Thyroid gland (tissue), 4 donors: ENCODE data around the gene FCER2. TPM values are rescaled to one million over a fixed set of nuclear protein-coding genes. Genes with fewer than 3 reads are reported as not detected.

ENCODE experiments used
- DNase-seq, 2 donors: peaks; one replicate each; pipeline ENCODE4 v3.0.0-alpha.2; 2019
- H3K27ac ChIP-seq, 3 donors: fragments of 200-600 bp; sonication (generic); 1 replicate in 2 of 3; 2 replicates in 1 of 3; pipeline ENCODE4 v1.5.1; 2016 to 2019; ENCODE audit warnings: mild to moderate bottlenecking in 1 of 3, moderate library complexity in 1 of 3
- H3K27me3 ChIP-seq: fragments of 200-600 bp; sonication (generic); one replicate; pipeline ENCODE4 v1.5.1; 2019
- H3K36me3 ChIP-seq, 2 donors: fragments of 200-600 bp; sonication (generic); one replicate each; pipeline ENCODE4 v1.5.1; 2016 to 2019
- H3K4me1 ChIP-seq, 2 donors: fragments of 200-600 bp; sonication (generic); one replicate each; pipeline ENCODE4 v1.5.1; 2017 to 2019
- H3K4me3 ChIP-seq, 3 donors: fragments of 200-600 bp; sonication (generic); replicated peaks in 1 of 3; 1 replicate in 2 of 3; 2 replicates in 1 of 3; pipeline ENCODE4 v1.5.1; 2016; ENCODE audit warnings: mild to moderate bottlenecking in 1 of 3
- H3K9me3 ChIP-seq: fragments of 200-600 bp; sonication (generic); one replicate; pipeline ENCODE4 v1.5.1; 2017
- POLR2A ChIP-seq, 2 donors: fragments of 450-650 bp; IDR thresholded peaks; one replicate each; pipeline ENCODE4 v1.6.1; 2017; ENCODE audit warnings: antibody characterized with exemption in 2 of 2, mild to moderate bottlenecking in 2 of 2, moderate library complexity in 1 of 2
- WGBS, 2 donors: methylation state at CpG; one replicate each; pipeline ENCODE4 v1.1.5; 2017; 5-methylcytosine and 5-hydroxymethylcytosine counted together
- intact Hi-C: fragments of 100-400 bp; cut with DNase I; formaldehyde crosslinking; loops from one replicate; pipeline ENCODE4 v1.15.1; 2023
- total RNA-seq, 4 donors: library from RNA; depleted of rRNA; stranded (reverse); fragments of >200 nt; gene quantifications; one replicate each; pipeline ENCODE4 v1.2.3, GENCODE V29; 2016
- TF ChIP-seq, protein P1 (sequence below), 6 experiments: fragments of 200-600 bp in 3 of 6; fragments of 450-650 bp in 3 of 6; sonication (generic) in 3 of 6; IDR thresholded peaks; one replicate each; pipeline ENCODE4 v1.5.1; 2016 to 2019; ENCODE audit warnings: antibody characterized with exemption in 6 of 6, mild to moderate bottlenecking in 2 of 6, inconsistent platforms in 1 of 6, moderate library complexity in 1 of 6

The FCER2 gene
- total RNA-seq, 4 donors from 2014 or later = not detected

GRCh38 chr19:7697721-7698287, 4.1 kb downstream of the FCER2 start:
- Histone ChIP-seq H3K36me3 (no peaks in the 10 kb centered on the region), H3K27me3 (no peaks in the 10 kb centered on the region), H3K4me1 (no peaks in the 10 kb centered on the region), H3K4me3 (no peak overlapping the region), H3K27ac (no peak overlapping the region), H3K9me3 (no peaks in the 10 kb centered on the region)
- TF ChIP-seq, protein P1, sequence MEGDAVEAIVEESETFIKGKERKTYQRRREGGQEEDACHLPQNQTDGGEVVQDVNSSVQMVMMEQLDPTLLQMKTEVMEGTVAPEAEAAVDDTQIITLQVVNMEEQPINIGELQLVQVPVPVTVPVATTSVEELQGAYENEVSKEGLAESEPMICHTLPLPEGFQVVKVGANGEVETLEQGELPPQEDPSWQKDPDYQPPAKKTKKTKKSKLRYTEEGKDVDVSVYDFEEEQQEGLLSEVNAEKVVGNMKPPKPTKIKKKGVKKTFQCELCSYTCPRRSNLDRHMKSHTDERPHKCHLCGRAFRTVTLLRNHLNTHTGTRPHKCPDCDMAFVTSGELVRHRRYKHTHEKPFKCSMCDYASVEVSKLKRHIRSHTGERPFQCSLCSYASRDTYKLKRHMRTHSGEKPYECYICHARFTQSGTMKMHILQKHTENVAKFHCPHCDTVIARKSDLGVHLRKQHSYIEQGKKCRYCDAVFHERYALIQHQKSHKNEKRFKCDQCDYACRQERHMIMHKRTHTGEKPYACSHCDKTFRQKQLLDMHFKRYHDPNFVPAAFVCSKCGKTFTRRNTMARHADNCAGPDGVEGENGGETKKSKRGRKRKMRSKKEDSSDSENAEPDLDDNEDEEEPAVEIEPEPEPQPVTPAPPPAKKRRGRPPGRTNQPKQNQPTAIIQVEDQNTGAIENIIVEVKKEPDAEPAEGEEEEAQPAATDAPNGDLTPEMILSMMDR (IDR thresholded peaks at IDR 0.05) = no peak
- TF ChIP-seq POLR2A (IDR thresholded peaks at IDR 0.05) = no peak
- no peak for DNase-seq
- intact Hi-C loops = no loop called here
- WGBS, 2 donors = 80 to 83% methylated on average over 10 of the region's 10 CpGs

- Histone ChIP-seq H3K27ac (no peak overlapping the region), H3K9me3 (no peaks in the 10 kb centered on the region), H3K4me1 (no peaks in the 10 kb centered on the region), H3K27me3 (no peaks in the 10 kb centered on the region), H3K36me3 (no peaks in the 10 kb centered on the region), H3K4me3 (no peak overlapping the region)
- TF ChIP-seq, protein P1 (IDR thresholded peaks at IDR 0.05) = no peak
- no peak for TF ChIP-seq POLR2A (IDR thresholded peaks at IDR 0.05)
- WGBS, 2 donors = 64 to 74% methylated on average over 4 of the region's 4 CpGs
- DNase-seq = no peak
- intact Hi-C loops = no loop called here
These were observed 7.4 kb downstream of the FCER2 start for GRCh38 chr19:7694499-7694898.

GRCh38 chr19:7692417-7693088, 9.4 kb downstream of the FCER2 start:
- no peaks in the 10 kb centered on the region for H3K27me3 ChIP-seq
- 70 to 92% methylated on average over 13 of the region's 13 CpGs for WGBS, 2 donors

DNA sequence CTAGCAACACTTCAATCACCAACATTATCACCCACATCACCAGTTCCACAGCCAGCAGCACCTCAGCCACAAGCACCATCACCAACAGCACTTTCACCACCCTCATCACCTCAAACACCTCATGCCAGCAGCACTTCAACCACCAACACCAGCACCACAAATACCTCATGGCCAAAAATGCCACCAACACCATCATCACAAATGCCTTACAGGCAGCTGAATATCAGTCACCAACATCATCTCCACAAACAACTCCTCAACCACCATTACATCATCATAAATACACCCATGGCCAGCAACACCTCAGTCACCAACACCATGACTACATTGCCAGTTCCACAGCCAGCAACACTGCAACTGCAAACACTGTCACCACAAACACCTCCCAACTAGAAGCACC, 10.4 kb downstream of the FCER2 start:
- H3K4me1 ChIP-seq = no peaks in the 10 kb centered on the region
- H3K36me3 ChIP-seq = no peaks in the 10 kb centered on the region
- TF ChIP-seq POLR2A (IDR thresholded peaks at IDR 0.05) = no peak
- TF ChIP-seq, protein P1 (IDR thresholded peaks at IDR 0.05) = no peak
- no peak overlapping the region for H3K4me3 ChIP-seq
- no peaks in the 10 kb centered on the region for H3K9me3 ChIP-seq
- H3K27ac ChIP-seq = no peak overlapping the region
- DNase-seq = no peak
- H3K27me3 ChIP-seq = no peaks in the 10 kb centered on the region
- intact Hi-C loops = no loop called here

More at GRCh38 chr19:7692417-7693088, 9.4 kb downstream of the FCER2 start:
- Histone ChIP-seq H3K4me3 (no peak overlapping the region), H3K4me1 (no peaks in the 10 kb centered on the region), H3K36me3 (no peaks in the 10 kb centered on the region), H3K9me3 (no peaks in the 10 kb centered on the region), H3K27ac (no peak overlapping the region)
- intact Hi-C loops = no loop called here
- no peak for DNase-seq
- TF ChIP-seq POLR2A (IDR thresholded peaks at IDR 0.05) = no peak
- TF ChIP-seq, protein P1 (IDR thresholded peaks at IDR 0.05) = no peak

DNA sequence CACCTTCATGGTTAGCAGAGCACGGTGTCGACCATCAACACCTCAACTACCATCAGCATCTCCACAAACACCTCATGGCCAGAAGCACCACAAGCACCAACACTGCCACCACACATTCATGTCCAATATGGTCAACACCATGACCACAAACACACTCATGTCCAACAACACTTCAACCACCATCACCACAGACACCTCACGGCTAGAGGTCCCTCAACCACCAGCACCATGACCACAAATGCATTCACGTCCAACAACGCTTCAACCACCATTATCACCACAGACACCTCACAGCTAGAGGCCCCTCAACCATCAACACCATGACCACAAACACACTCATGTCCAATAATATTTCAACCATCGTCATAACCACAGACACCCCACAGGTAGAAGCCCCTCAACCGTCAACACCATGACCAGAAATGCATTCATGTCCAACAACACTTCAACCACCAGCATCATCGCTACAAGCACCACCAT, 11.1 kb downstream of the FCER2 start:
- no peak for DNase-seq
- H3K36me3 ChIP-seq = no peaks in the 10 kb centered on the region
- H3K27me3 ChIP-seq = no peaks in the 10 kb centered on the region
- intact Hi-C loops = no loop called here
- H3K4me3 ChIP-seq = no peak overlapping the region
- no peaks in the 10 kb centered on the region for H3K4me1 ChIP-seq
- no peaks in the 10 kb centered on the region for H3K9me3 ChIP-seq
- no peak for TF ChIP-seq POLR2A (IDR thresholded peaks at IDR 0.05)
- TF ChIP-seq, protein P1 (IDR thresholded peaks at IDR 0.05) = no peak
- WGBS, 2 donors = 73 to 94% methylated on average over 8 of the region's 8 CpGs
- no peak overlapping the region for H3K27ac ChIP-seq
